Measurements from ENCODE around the gene GPC1. TPM values are rescaled to one million over a fixed set of nuclear protein-coding genes. Genes with fewer than 3 reads are reported as not detected.

Gene GPC1
- total and polyA plus RNA-seq, 2 of the 4 experiments (the other 2 are of a cell fraction), result 16.0 to 211 TPM

DNA sequence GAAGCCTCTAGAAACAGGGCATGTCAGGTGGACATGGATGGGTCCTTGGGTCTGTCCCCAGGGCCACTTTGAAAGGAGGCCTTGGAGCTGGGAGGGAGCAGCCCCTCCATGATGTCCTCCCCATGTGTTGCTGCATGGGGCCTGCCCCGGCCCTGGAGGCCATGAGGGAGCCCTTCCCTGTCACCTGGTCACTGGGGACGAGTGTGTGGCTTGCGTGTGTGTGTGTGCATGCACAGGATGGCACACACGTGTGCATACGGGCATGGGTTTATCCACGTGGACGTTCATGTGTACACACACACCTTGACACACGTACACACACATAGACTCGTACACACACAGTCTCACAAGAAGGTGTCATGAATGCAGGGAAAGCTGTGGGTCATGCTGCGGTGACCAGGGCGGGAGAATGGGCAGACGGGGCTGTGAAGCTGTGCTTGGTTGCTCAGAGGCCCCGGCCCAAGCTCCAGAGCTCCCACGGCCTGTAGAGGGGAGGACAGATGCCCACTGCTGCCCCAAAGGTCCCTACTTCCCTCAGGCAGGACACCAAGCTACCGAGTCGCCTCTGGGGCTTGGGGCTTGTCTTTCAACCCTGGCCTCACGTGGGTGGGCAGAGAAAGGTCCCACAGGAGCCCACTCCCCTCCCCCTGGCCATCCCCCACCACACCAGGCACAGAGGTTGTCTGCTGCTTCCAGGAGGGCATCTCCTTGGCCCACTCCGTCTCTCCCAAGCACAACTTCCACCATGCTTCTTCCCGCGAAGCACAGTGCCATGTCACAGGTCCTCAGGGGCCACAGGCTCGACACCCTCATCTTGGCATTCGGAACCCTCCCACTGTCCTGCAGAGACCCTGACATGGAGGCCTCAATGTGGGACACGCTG, 42.3 kb upstream of the GPC1 start:
- WGBS, 2 experiments (ENCODE audit: extremely low coverage in 2 of 2, insufficient read length in 1 of 2), result 95% methylated on average over 6 of the region's 23 CpGs; no CpG with 5 or more reads in 1 of the 2 experiments
- H3K27ac ChIP-seq (ENCODE audit: insufficient read depth, low read length), result no peak overlapping the region

More for the DNA sequence above, 42.3 kb upstream of the GPC1 start:
- Histone ChIP-seq H3K9ac (ENCODE audit: low read depth, low read length) (no peak overlapping the region), H3K4me1 (ENCODE audit: control insufficient read depth, insufficient read depth, low read length) (peaks cover 3% of the 10 kb centered on the region), H2AK5ac (ENCODE audit: low read depth, low read length) (peak overlapping the region; percentile 82; the same call in 1 of the 2 replicates), H2BK15ac (ENCODE audit: low read depth, low read length) (peak overlapping the region; percentile 49; the same call in 2 of the 3 replicates), H3K9me3 (ENCODE audit: control insufficient read depth, insufficient read depth, low read length) (no peaks in the 10 kb centered on the region), H3K18ac (ENCODE audit: low read depth, low read length) (no peak overlapping the region), H4K20me1 (ENCODE audit: insufficient read depth, low read length) (no peaks in the 10 kb centered on the region), H2BK120ac (ENCODE audit: low read depth, low read length) (peak overlapping the region; percentile 65), H2BK20ac (ENCODE audit: low read depth, low read length) (peak overlapping the region; percentile 6; the same call in 1 of the 2 replicates), H3K4ac (ENCODE audit: low read depth, low read length) (peak overlapping the region; percentile 68), H3K27me3 (ENCODE audit: control insufficient read depth, insufficient read depth, low read length) (no peaks in the 10 kb centered on the region), H3K9me1 (ENCODE audit: insufficient read depth, low read length) (0 out of 2 replicates have a peak, but pooled peaks cover 9% of the 10 kb centered on the region), H4K91ac (ENCODE audit: insufficient read depth, low read depth, low read length) (peak overlapping the region; percentile 1), H2BK5ac (ENCODE audit: low read depth, low read length, poor library complexity, severe bottlenecking) (no peak overlapping the region), H3K4me2 (ENCODE audit: low read depth, low read length) (no peak overlapping the region), H3K4me3 (ENCODE audit: insufficient read depth, low read depth, low read length) (no peak overlapping the region), H2AK9ac (replicated peaks; ENCODE audit: low read depth, low read length, poor library complexity) (peak overlapping the region; percentile 63), H3K23ac (ENCODE audit: low read depth, low read length) (no peak overlapping the region), H3K14ac (replicated peaks; ENCODE audit: low read depth, low read length) (no peak overlapping the region; the same call in 1 of the 2 replicates), H4K8ac (ENCODE audit: low read depth in 2 of 2, low read length in 2 of 2) (peak overlapping the region in 1 of 2 experiments; percentile 61; a peak in 2 of 4 replicates), H3K79me1 (ENCODE audit: low read depth in 1 of 2, low read length in 2 of 2) (no peaks in the 10 kb centered on the region), H3K56ac (ENCODE audit: extremely low read depth, insufficient read depth, low read length) (no peak overlapping the region), H2AFZ (replicated peaks; ENCODE audit: low read length, poor library complexity) (peak overlapping the region; percentile 61), H4K5ac (ENCODE audit: low read depth, low read length) (no peak overlapping the region), H3K36me3 (ENCODE audit: control insufficient read depth, insufficient read depth, low read length) (no peaks in the 10 kb centered on the region)
- ATAC-seq (ENCODE audit: low read depth) (no peak), DNase-seq (no peak)
- dilution Hi-C loops (cut with HindIII; ENCODE audit: low sequenced_read_pairs, unreplicated experiment), result no loop called here
- in situ Hi-C loops (cut with MboI; ENCODE audit: low sequenced_read_pairs), result no loop called here
- TF ChIP-seq MXI1 (IDR thresholded peaks at IDR 0.05; ENCODE audit: borderline replicate concordance, low read depth, low read length) (no peak), FOS (IDR thresholded peaks at IDR 0.05; ENCODE audit: low read depth, low read length) (no peak), RFX5 (IDR thresholded peaks at IDR 0.05; ENCODE audit: low read depth, low read length) (no peak), POLR2A (IDR thresholded peaks at IDR 0.05; ENCODE audit: low read depth, low read length) (no peak), NFE2L2 (IDR thresholded peaks at IDR 0.05; ENCODE audit: low read depth, low read length) (no peak), RAD21 (IDR thresholded peaks at IDR 0.05; ENCODE audit: low read length) (no peak), CEBPB (IDR thresholded peaks at IDR 0.05; ENCODE audit: low read depth, low read length) (no peak), RCOR1 (IDR thresholded peaks at IDR 0.05; ENCODE audit: insufficient replicate concordance, low read length) (no peak), CHD1 (IDR thresholded peaks at IDR 0.05; ENCODE audit: low read depth, low read length) (no peak), MAZ (IDR thresholded peaks at IDR 0.05; ENCODE audit: borderline replicate concordance, low read depth, low read length) (no peak)
- TF ChIP-seq, protein P1, sequence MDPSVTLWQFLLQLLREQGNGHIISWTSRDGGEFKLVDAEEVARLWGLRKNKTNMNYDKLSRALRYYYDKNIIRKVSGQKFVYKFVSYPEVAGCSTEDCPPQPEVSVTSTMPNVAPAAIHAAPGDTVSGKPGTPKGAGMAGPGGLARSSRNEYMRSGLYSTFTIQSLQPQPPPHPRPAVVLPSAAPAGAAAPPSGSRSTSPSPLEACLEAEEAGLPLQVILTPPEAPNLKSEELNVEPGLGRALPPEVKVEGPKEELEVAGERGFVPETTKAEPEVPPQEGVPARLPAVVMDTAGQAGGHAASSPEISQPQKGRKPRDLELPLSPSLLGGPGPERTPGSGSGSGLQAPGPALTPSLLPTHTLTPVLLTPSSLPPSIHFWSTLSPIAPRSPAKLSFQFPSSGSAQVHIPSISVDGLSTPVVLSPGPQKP (IDR thresholded peaks at IDR 0.05; ENCODE audit: borderline replicate concordance, low read depth, low read length), result no peak
- intact Hi-C loops (cut with micrococcal nuclease), result no loop called here
- ChIA-PET POLR2A (ENCODE audit: unreplicated experiment) (no interaction called here), CTCF (no interaction called here)
- no TSS peak for BruUV-seq (replicated peaks)
